Measurements from ENCODE around the gene PAQR6.
"Not testable (repeated sequence)": the region's sequence is repeated elsewhere in the genome, so short reads cannot be mapped to it uniquely, and the experiment has no call there.

Gene PAQR6

GRCh38 chr1:156229809-156230472 lies 17.9 kb downstream of the PAQR6 start:
- DNase-seq: no peak

DNA sequence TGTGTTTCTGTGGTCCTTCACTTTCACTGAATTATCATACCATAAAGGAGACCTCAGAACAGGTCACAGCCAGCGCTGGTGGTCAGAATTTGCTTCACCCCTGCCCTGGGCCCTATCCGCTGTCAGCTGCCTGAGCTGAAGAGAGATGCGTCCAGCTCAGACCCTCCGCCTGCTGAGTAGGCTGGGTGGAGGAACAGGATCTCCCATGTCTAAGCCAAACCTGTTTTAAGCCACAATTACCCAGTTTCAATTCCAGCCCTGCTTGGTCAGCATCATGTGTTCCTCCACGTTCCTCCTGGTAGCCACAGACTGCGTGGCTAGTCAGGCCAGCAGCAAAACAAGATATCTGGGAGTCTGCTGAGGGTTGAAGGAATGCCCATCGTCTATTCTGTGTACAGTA lies 19.4 kb downstream of the PAQR6 start:
- DNase-seq: peak; percentile 39 to 68 (median 58)

DNA sequence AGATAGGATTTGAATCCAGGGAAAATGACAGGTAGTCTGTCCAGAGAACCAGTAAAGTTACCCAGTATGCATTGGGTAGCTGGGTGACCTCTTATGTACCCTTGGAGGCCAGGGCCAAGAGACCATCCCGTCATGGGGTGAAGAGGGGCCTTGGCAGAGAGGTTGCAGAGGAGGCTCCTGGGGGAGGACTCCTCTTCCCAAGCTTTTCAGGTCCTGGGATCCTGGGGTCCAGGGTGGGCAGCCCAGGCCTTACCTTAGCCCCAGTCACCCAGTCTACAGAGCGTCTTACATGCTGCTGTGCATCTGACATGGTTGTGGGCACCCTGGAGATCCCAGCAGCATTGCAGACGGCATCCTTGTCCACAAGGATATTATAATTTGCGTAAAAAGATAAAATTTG lies 21.1 kb downstream of the PAQR6 start:
- DNase-seq: no peak

- DNase-seq: no peak
These were observed 21.7 kb downstream of the PAQR6 start for GRCh38 chr1:156226116-156226538.

GRCh38 chr1:156225677-156226014 lies 22.2 kb downstream of the PAQR6 start:
- no peak for DNase-seq

DNA sequence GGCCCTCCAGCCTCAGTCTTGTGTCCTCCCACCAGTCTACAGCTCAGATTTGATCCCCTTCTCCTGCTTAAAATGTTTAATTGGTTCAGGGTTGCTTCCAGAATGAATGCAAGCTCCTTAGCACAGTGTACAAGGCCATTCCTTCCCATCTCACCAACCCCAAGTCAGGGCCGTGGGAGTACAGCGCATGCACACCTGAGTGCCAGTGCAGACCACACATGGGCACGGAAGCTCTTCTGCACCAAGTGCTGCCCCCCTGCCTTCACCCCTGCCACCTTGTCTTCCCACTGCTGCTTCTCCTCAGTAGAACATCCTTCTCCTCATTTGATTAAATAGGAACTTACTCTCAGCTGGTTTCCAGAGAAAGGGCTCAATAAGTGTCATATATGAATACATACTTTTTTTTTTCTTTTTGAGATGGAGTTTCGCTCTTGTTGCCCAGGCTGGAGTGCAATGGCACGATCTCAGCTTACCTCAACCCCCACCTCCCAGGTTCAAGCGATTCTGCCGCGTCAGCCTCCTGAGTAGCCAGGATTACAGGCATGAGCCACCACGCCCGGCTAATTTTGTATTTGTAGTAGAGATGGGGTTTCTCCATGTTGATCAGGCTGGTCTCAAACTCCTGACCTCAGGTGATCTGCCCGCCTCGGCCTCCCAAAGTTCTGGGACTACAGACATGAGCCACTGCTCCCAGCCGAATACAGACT lies 25.7 kb downstream of the PAQR6 start:
- no peak for DNase-seq

- no peak for DNase-seq
These were observed 27.6 kb downstream of the PAQR6 start for GRCh38 chr1:156220226-156220625.

GRCh38 chr1:156217871-156218270 lies 30.0 kb downstream of the PAQR6 start:
- DNase-seq: peak; percentile 24 to 61 (median 46)

DNA sequence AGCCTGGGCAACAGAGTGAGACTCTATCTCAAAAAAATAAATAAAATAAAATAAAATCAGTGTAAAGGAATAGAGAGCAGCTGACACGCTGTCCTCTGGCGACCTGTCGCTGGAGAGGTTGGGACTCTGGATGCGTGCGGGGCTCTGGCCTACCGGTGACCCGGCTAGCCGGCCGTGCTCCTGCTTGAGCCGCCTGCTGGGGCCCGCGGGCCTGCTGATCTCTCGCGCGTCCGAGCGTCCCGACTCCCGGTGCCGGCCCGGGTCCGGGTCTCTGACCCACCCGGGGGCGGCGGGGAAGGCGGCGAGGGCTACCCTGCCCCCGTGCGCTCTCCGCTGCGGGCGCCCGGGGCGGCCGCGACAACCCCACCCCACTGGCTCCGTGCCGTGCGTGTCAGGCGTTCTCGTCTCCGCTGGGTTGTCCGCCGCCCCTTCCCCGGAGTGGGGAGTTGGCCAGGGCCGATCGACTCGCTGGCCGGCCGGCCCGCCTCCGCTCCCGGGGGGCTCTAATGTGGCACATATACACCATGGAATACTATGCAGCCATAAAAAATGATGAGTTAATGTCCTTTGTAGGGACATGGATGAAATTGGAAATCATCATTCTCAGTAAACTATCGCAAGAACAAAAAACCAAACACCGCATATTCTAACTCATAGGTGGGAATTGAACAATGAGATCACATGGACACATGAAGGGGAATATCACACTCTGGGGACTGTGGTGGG lies 31.3 kb downstream of the PAQR6 start:
- not testable (repeated sequence) for DNase-seq

GRCh38 chr1:156214024-156214748 lies 33.7 kb downstream of the PAQR6 start:
- DNase-seq: peak in 1 of 4 experiments; percentile 14

GRCh38 chr1:156213644-156213966 lies 34.3 kb downstream of the PAQR6 start:
- DNase-seq: no peak

- DNase-seq: peak; percentile 95 to 98 (median 98)
These were observed 34.8 kb downstream of the PAQR6 start, which contains the start of gene PMF1 for GRCh38 chr1:156212833-156213643. Gene PMF1, plus strand, starts transcription at chr1:156213007. Its CDS starts 9 bp downstream, at chr1:156213016.

DNA sequence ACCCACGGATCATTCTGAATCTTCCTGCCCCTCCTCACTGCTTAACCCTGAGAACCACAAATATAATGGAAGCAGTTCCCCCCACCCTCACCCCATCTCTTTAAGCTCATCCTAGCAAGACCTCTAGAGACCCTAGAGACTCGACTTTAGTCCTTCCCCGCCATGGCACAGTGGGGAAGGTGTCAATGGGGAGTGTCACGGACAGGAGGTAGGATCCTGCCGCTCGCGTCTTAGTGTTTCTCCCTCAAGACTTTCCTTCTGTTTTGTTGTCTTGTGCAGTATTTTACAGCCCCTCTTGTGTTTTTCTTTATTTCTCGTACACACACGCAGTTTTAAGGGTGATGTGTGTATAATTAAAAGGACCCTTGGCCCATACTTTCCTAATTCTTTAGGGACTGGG lies 35.7 kb downstream of the PAQR6 start:
- no peak for DNase-seq

DNA sequence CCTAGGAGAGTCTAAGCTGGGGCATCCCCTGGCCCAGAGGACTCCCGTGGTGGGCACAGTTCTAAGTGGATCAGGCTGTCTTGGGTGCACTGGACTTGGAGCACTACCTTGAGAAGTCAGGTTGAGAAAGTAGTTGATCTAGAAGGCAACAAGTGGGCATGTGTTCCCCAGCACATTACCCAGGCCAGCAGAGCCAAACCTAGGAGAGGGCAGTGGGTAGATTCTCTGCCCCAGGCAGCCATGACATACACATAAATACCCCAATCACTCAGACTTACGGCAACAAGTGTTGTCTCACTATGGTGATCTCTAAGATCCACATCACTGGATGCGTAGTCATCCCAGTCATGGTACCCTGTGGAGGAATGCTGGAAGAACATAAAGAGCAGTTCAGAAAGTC lies 36.6 kb downstream of the PAQR6 start:
- no peak for DNase-seq

- no peak for DNase-seq
These were observed 43.2 kb downstream of the PAQR6 start for GRCh38 chr1:156204686-156205085.

DNA sequence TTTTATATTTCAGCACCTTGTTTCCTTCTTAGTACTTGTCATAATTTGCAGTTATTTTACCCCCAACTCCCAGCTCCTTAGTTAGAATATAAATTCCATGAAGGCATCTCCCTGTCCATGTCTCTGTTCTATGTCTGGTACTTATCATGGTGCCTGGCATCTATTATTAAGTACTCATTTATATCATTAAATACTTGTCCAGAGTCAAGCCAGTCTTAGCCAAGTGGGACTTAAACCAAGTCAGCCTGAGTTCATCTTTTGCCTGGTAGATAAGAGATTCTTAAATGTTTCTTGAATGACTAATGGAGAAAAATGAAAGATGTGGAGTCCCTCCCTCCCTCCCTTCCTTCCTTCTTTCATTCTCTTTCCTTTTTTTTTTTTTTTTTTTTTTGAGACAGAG lies 44.5 kb downstream of the PAQR6 start:
- DNase-seq: no peak

- no peak for DNase-seq
These were observed 47.8 kb downstream of the PAQR6 start for GRCh38 chr1:156200044-156200443.

DNA sequence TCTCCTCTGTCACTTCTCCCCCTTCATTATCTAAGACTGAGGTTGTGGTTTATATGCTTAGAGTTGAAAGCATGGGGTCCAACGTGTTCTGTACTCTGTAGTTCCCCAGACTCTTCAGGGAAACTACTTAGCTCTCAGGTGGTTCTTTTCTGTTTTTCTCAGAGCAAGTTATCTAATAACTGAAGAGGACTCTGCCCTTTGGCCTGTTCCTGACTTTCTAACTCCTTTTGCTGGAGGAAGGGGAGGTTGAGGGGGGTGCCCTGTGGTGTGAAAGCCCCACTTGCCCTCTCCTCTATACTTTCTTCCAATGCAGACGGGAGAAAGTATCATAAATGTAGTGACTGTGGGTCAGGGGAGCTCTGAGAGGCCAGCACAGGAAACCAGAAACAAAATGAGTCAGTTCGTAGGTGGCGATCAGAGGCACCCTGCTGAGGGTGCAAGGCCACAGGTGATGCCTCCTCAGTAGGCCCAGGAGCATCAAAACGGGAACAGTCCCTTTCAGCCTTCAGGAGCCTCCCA lies 49.0 kb downstream of the PAQR6 start:
- DNase-seq: no peak

- DNase-seq: no peak
These were observed 51.4 kb downstream of the PAQR6 start for GRCh38 chr1:156196445-156196844.

GRCh38 chr1:156195853-156196252 lies 52.0 kb downstream of the PAQR6 start:
- DNase-seq: no peak

DNA sequence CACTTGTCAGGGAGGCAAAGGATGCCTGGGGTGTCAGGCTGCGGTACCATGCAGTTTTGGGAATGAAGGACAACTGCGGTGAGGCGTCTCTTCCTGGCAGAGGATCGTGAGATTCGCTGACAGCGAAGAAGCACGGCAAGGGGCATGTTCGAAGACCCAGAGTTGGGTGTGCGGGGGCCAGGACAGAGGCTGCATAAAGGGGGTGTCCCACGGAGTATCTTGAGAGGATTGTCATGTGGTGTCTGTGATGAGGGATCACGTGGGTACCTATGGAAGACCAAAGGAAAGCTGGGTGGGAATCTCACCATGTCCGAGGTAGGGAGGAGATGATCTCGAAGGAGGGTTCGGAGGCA lies 53.6 kb downstream of the PAQR6 start:
- peak in 3 of 4 experiments; percentile 9 to 20 (median 19) for DNase-seq

All from suppressor macrophage (primary cell).